ENCODE results near the gene TADA1. TPM values are rescaled to one million over a fixed set of nuclear protein-coding genes. Genes with fewer than 3 reads are reported as not detected.

The TADA1 gene
- total RNA-seq, 1 experiment from 2014 or later, result 5.2 TPM

GRCh38 chr1:166889776-166890175, 13.7 kb upstream of the TADA1 start:
- Histone ChIP-seq H3K4me3 (no peak overlapping the region), H4K20me1 (ENCODE audit: insufficient read depth) (no peaks in the 10 kb centered on the region), H3K4me1 (replicated peaks; ENCODE audit: insufficient read depth) (no peaks in the 10 kb centered on the region), H3K4me2 (no peak overlapping the region), H3K36me3 (ENCODE audit: low read depth) (no peaks in the 10 kb centered on the region), H3K9me3 (ENCODE audit: insufficient read depth, low read depth) (no peaks in the 10 kb centered on the region), H3K79me2 (ENCODE audit: low read depth) (no peaks in the 10 kb centered on the region), H3F3A (ENCODE audit: insufficient read depth, low read depth) (no peaks in the 10 kb centered on the region), H2AFZ (no peak overlapping the region), H3K27ac (no peak overlapping the region), H3K27me3 (ENCODE audit: insufficient read depth, low read depth) (no peaks in the 10 kb centered on the region), H3K9me2 (ENCODE audit: insufficient read depth) (no peaks in the 10 kb centered on the region)
- TF ChIP-seq, protein P1, sequence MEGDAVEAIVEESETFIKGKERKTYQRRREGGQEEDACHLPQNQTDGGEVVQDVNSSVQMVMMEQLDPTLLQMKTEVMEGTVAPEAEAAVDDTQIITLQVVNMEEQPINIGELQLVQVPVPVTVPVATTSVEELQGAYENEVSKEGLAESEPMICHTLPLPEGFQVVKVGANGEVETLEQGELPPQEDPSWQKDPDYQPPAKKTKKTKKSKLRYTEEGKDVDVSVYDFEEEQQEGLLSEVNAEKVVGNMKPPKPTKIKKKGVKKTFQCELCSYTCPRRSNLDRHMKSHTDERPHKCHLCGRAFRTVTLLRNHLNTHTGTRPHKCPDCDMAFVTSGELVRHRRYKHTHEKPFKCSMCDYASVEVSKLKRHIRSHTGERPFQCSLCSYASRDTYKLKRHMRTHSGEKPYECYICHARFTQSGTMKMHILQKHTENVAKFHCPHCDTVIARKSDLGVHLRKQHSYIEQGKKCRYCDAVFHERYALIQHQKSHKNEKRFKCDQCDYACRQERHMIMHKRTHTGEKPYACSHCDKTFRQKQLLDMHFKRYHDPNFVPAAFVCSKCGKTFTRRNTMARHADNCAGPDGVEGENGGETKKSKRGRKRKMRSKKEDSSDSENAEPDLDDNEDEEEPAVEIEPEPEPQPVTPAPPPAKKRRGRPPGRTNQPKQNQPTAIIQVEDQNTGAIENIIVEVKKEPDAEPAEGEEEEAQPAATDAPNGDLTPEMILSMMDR (conservative IDR thresholded peaks at IDR 0.05), result no peak
- TF ChIP-seq EZH2 (IDR thresholded peaks at IDR 0.05; ENCODE audit: low read depth), result no peak
- no peak for DNase-seq
- CTCF ChIA-PET, result no interaction called here
- intact Hi-C loops (cut with micrococcal nuclease; ENCODE audit: unreplicated experiment), result no loop called here
- no TSS peak for BruUV-seq (replicated peaks)
- POLR2A ChIA-PET (ENCODE audit: unreplicated experiment), result no interaction called here

DNA sequence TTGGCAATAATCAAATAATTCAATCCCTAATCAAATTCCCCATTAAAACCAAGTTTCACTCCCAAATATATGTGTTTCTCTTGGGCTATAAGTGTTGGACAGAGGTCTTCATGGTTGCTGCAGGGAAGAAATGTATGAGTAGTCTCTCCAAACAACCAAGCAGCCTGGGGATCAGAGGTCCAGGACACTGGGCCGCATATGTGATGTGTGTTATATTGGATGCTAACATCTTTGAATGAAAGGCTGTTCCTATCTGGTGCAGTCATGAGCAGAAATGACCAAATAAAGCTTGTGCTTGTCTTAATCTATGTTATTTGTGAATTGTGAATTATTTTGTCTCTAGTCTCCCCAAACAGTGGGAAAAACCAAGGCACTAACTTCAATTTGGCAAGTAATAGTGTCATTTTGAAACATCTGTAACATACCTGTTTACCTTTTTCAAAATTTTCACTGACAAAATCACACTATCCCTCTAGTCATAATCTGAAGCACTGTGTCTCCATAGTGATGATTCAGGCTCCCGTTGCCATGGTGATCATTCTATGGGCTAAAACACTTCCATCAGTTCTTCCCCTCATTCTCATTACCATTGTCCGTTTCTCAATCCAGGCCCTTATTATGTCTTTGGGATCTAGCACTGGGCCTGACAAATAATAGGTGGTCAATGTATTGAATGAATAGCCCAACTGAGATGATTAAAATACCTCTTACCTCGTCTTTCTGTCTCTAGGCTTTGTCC, 12.5 kb upstream of the TADA1 start:
- Histone ChIP-seq H3K4me3 (no peak overlapping the region), H3K9me2 (ENCODE audit: insufficient read depth) (no peaks in the 10 kb centered on the region), H2AFZ (no peak overlapping the region), H3K4me1 (replicated peaks; ENCODE audit: insufficient read depth) (no peaks in the 10 kb centered on the region), H3K79me2 (ENCODE audit: low read depth) (no peaks in the 10 kb centered on the region), H3K36me3 (ENCODE audit: low read depth) (no peaks in the 10 kb centered on the region), H3K27ac (no peak overlapping the region), H3K27me3 (ENCODE audit: insufficient read depth, low read depth) (no peaks in the 10 kb centered on the region), H4K20me1 (ENCODE audit: insufficient read depth) (no peaks in the 10 kb centered on the region), H3K9me3 (ENCODE audit: insufficient read depth, low read depth) (no peaks in the 10 kb centered on the region), H3K4me2 (no peak overlapping the region), H3F3A (ENCODE audit: insufficient read depth, low read depth) (no peaks in the 10 kb centered on the region)
- no TSS peak for BruUV-seq (replicated peaks)
- DNase-seq, result no peak
- intact Hi-C loops (cut with micrococcal nuclease; ENCODE audit: unreplicated experiment), result no loop called here
- CTCF ChIA-PET, result no interaction called here
- POLR2A ChIA-PET (ENCODE audit: unreplicated experiment), result no interaction called here
- TF ChIP-seq EZH2 (IDR thresholded peaks at IDR 0.05; ENCODE audit: low read depth), result no peak
- TF ChIP-seq, protein P1 (conservative IDR thresholded peaks at IDR 0.05), result no peak

DNA sequence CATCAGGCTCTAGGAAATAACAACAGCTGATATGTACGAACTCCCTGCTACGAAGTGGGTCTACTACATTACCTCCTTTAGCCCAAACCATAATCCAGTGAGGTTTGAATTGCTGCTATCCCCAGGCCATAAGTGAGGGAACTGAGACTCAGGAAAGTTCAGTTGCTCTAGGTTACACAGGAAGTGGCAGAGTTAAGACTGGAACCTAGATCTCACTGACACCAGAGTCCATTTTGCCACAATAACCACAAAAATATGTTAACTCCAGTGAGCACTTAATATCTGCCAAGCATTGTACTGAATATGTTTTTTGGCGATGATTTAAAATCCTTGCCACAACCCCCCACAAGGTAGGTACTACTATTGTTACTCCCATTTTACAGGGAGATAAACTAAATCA, 8.9 kb upstream of the TADA1 start:
- no peaks in the 10 kb centered on the region for H3K9me3 ChIP-seq (ENCODE audit: insufficient read depth, low read depth)
- H3K4me3 ChIP-seq, result no peak overlapping the region
- no peaks in the 10 kb centered on the region for H4K20me1 ChIP-seq (ENCODE audit: insufficient read depth)
- no peaks in the 10 kb centered on the region for H3K4me1 ChIP-seq (replicated peaks; ENCODE audit: insufficient read depth)
- ChIA-PET POLR2A (ENCODE audit: unreplicated experiment) (no interaction called here), CTCF (no interaction called here)
- H3K27me3 ChIP-seq (ENCODE audit: insufficient read depth, low read depth), result no peaks in the 10 kb centered on the region
- H3K27ac ChIP-seq, result no peak overlapping the region
- H3K79me2 ChIP-seq (ENCODE audit: low read depth), result no peaks in the 10 kb centered on the region
- TF ChIP-seq, protein P1 (conservative IDR thresholded peaks at IDR 0.05), result no peak
- no peak for TF ChIP-seq EZH2 (IDR thresholded peaks at IDR 0.05; ENCODE audit: low read depth)
- no peaks in the 10 kb centered on the region for H3K9me2 ChIP-seq (ENCODE audit: insufficient read depth)
- intact Hi-C loops (cut with micrococcal nuclease; ENCODE audit: unreplicated experiment), result no loop called here
- no peaks in the 10 kb centered on the region for H3F3A ChIP-seq (ENCODE audit: insufficient read depth, low read depth)
- no peaks in the 10 kb centered on the region for H3K36me3 ChIP-seq (ENCODE audit: low read depth)
- H2AFZ ChIP-seq, result no peak overlapping the region
- no peak overlapping the region for H3K4me2 ChIP-seq
- no peak for DNase-seq
- BruUV-seq (replicated peaks), result no TSS peak

Measured in PC-9 (cell line).